ENCODE data around the gene NOTCH3.

- TF ChIP-seq CTCF (IDR thresholded peaks at IDR 0.05; ENCODE audit: borderline replicate concordance, extremely low read depth, low read length, poor library complexity, severe bottlenecking) (no peak), EZH2 (IDR thresholded peaks at IDR 0.05; ENCODE audit: borderline replicate concordance, low read depth, low read length, severe bottlenecking) (no peak)
These were observed 90.9 kb downstream of the NOTCH3 start for GRCh38 chr19:15109768-15110417.
